A673 (cell line): Measurements from ENCODE around the gene CYTH3. TPM values are rescaled to one million over a fixed set of nuclear protein-coding genes. Genes with fewer than 3 reads are reported as not detected.
"Not testable (repeated sequence)": the region's sequence is repeated elsewhere in the genome, so short reads cannot be mapped to it uniquely, and the experiment has no call there.

Source experiments
- BruUV-seq: library from RNA; stranded (reverse); fragments of 400-500 nt; replicated peaks from 2 replicates; lab custom pipeline; 2021; lab: Mats Ljungman, UMichigan
- CTCF ChIA-PET: fragments of 300-600 bp; sonication (Branson Sonifier 250); formaldehyde crosslinking; loops from one replicate; lab custom pipeline; 2022; ENCODE audit warnings: antibody characterized with exemption; lab: Charles Lee
- POLR2A ChIA-PET: fragments of 300-600 bp; sonication (Branson Sonifier 250); formaldehyde crosslinking; loops from one replicate; lab custom pipeline; 2022; ENCODE audit warnings: antibody characterized with exemption; ENCODE audit not compliant: low non-redundant PET; lab: Charles Lee
- DNase-seq: peaks from one replicate; pipeline ENCODE4 v3.0.0-alpha.2; 2015; ENCODE audit warnings: low spot score
- H3K27ac ChIP-seq: fragments of 200-600 bp; sonication (generic); 2 replicates; pipeline ENCODE4 v1.5.1; 2016; ENCODE audit warnings: mixed run types, low read depth, mild to moderate bottlenecking, mixed read lengths, antibody characterized with exemption, low read length; ENCODE audit not compliant: poor library complexity, severe bottlenecking
- H3K27me3 ChIP-seq: fragments of 200-600 bp; sonication (generic); replicated peaks from 2 replicates; pipeline ENCODE4 v1.6.1; 2017; ENCODE audit warnings: mixed run types, low read depth, mild to moderate bottlenecking, mixed read lengths, antibody characterized with exemption, low read length; ENCODE audit not compliant: insufficient read depth, poor library complexity
- H3K36me3 ChIP-seq: fragments of 200-600 bp; sonication (generic); 2 replicates; pipeline ENCODE4 v1.6.1; 2016; ENCODE audit warnings: mixed run types, mild to moderate bottlenecking, mixed read lengths, antibody characterized with exemption, low read length; ENCODE audit not compliant: insufficient read depth, poor library complexity, severe bottlenecking
- H3K4me1 ChIP-seq: fragments of 200-600 bp; sonication (generic); 2 replicates; pipeline ENCODE4 v1.6.1; 2017; ENCODE audit warnings: mixed run types, mild to moderate bottlenecking, mixed read lengths, antibody characterized with exemption, low read length; ENCODE audit not compliant: insufficient read depth, poor library complexity, severe bottlenecking
- H3K4me3 ChIP-seq: fragments of 200-600 bp; sonication (generic); 2 replicates; pipeline ENCODE4 v1.5.1; 2016; ENCODE audit warnings: low read depth, mixed run types, mild to moderate bottlenecking, mixed read lengths, low read length; ENCODE audit not compliant: poor library complexity, severe bottlenecking
- H3K9me3 ChIP-seq: fragments of 200-600 bp; sonication (generic); 2 replicates; pipeline ENCODE4 v1.6.1; 2016; ENCODE audit warnings: mixed run types, low read depth, mild to moderate bottlenecking, mixed read lengths, antibody characterized with exemption, low read length; ENCODE audit not compliant: poor library complexity, severe bottlenecking
- CTCF ChIP-seq: fragments of 300-800, 200-600 bp; sonication (generic); conservative IDR thresholded peaks from 2 replicates; pipeline ENCODE4 v1.5.1; 2017; ENCODE audit warnings: low read depth, mild to moderate bottlenecking, antibody characterized with exemption, low read length, moderate library complexity, mixed read lengths
- EZH2 ChIP-seq: fragments of 200-600 bp; sonication (generic); IDR thresholded peaks from 2 replicates; pipeline ENCODE4 v1.6.1; 2017; ENCODE audit warnings: borderline replicate concordance, low read depth, mild to moderate bottlenecking, mixed read lengths, antibody characterized with exemption, low read length; ENCODE audit not compliant: poor library complexity, severe bottlenecking
- intact Hi-C: fragments of 100-400 bp; cut with micrococcal nuclease; formaldehyde crosslinking; loops from one replicate; pipeline ENCODE4 v1.10.0; 2022; ENCODE audit not compliant: unreplicated experiment
- total RNA-seq: library from RNA; stranded (reverse); gene quantifications from 2 replicates; pipeline ENCODE4 v1.2.3, GENCODE V29; 2021

The CYTH3 gene
- total RNA-seq, 1 experiment from 2014 or later, result 20.2 TPM

GRCh38 chr7:6284461-6285360, 12.3 kb upstream of the CYTH3 start:
- Histone ChIP-seq H3K4me1 (no peaks in the 10 kb centered on the region), H3K27ac (no peak overlapping the region), H3K36me3 (no peaks in the 10 kb centered on the region), H3K4me3 (no peak overlapping the region), H3K27me3 (no peaks in the 10 kb centered on the region), H3K9me3 (no peaks in the 10 kb centered on the region)
- no TSS peak for BruUV-seq
- CTCF ChIA-PET, result no interaction called here
- TF ChIP-seq EZH2 (no peak), CTCF (no peak)
- POLR2A ChIA-PET, result no interaction called here
- intact Hi-C loops, result no loop called here
- no peak for DNase-seq

DNA sequence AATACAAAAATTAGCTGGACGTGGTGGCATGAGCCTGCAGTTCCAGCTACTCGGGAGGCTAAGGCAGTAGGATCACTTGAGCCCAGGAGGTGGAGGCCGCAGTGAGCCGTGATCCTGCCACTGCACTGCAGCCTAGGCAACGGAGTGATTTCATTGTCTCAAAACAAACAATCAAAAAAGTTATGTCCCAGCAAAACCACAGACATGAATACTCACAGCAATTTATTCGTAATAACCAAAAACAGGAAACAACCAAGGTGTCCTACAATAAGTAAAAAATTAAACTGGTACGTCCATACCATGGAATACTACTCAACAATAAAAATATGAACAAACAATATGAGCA, 11.6 kb upstream of the CYTH3 start:
- Histone ChIP-seq H3K27ac (no peak overlapping the region), H3K4me1 (no peaks in the 10 kb centered on the region), H3K27me3 (no peaks in the 10 kb centered on the region), H3K9me3 (no peaks in the 10 kb centered on the region), H3K4me3 (no peak overlapping the region), H3K36me3 (no peaks in the 10 kb centered on the region)
- DNase-seq, result no peak
- intact Hi-C loops, result no loop called here
- no TSS peak for BruUV-seq
- ChIA-PET CTCF (no interaction called here), POLR2A (no interaction called here)
- TF ChIP-seq CTCF, result no peak
- no peak for TF ChIP-seq EZH2

- H3K27me3 ChIP-seq, intact Hi-C loops, BruUV-seq, H3K36me3 ChIP-seq, H3K27ac ChIP-seq, H3K4me3 ChIP-seq, POLR2A ChIA-PET, DNase-seq, CTCF ChIA-PET, H3K9me3 ChIP-seq, H3K4me1 ChIP-seq: not testable (repeated sequence)
These were observed 11.1 kb upstream of the CYTH3 start for GRCh38 chr7:6283391-6284054.
